GM20000 (cell line): Measurements from ENCODE around the gene CPEB2.

ENCODE experiments used
- DNase-seq: peaks from one replicate; pipeline ENCODE4 v3.0.0; 2012; ENCODE audit warnings: low spot score
- CTCF ChIP-seq: IDR thresholded peaks from 2 replicates; pipeline ENCODE4 v1.5.1; 2012; ENCODE audit warnings: mild to moderate bottlenecking, control low read depth; ENCODE audit errors: extremely low read depth, missing control alignments

The CPEB2 gene

GRCh38 chr4:15043922-15044321 lies 41.6 kb downstream of the CPEB2 start:
- DNase-seq = no peak
- no peak for TF ChIP-seq CTCF

GRCh38 chr4:15054541-15054940 lies 52.3 kb downstream of the CPEB2 start:
- DNase-seq = no peak
- TF ChIP-seq CTCF = no peak

GRCh38 chr4:15060213-15060612 lies 57.9 kb downstream of the CPEB2 start:
- no peak for TF ChIP-seq CTCF
- DNase-seq = no peak

- no peak for DNase-seq
Measured at GRCh38 chr4:15063341-15063740, 61.1 kb downstream of the CPEB2 start.

GRCh38 chr4:15065516-15065915 lies 63.2 kb downstream of the CPEB2 start:
- no peak for DNase-seq
- no peak for TF ChIP-seq CTCF

More at GRCh38 chr4:15063341-15063740, 61.1 kb downstream of the CPEB2 start:
- TF ChIP-seq CTCF = no peak

- TF ChIP-seq CTCF = no peak
- no peak for DNase-seq
Measured at GRCh38 chr4:15066140-15066539, 63.9 kb downstream of the CPEB2 start.

GRCh38 chr4:15068298-15068697 lies 66.0 kb downstream of the CPEB2 start:
- no peak for TF ChIP-seq CTCF
- no peak for DNase-seq
